Daoy (cell line): ENCODE results near the gene TRPV4. TPM values are rescaled to one million over a fixed set of nuclear protein-coding genes. Genes with fewer than 3 reads are reported as not detected.
A peak's percentile ranks its signal among the peaks of the same experiment; 100 is the strongest.

ENCODE experiments used
- DNase-seq: peaks from one replicate; pipeline ENCODE4 v3.0.0-alpha.2; 2015; ENCODE audit warnings: low read depth
- total RNA-seq: library from RNA; depleted of rRNA; stranded (reverse); fragments of >200 nt; shearing (Covaris generic); gene quantifications from 2 replicates; pipeline ENCODE4 v1.2.3, GENCODE V29; 2014

Gene TRPV4
- total RNA-seq, 1 experiment from 2014 or later, result 0.51 TPM

DNA sequence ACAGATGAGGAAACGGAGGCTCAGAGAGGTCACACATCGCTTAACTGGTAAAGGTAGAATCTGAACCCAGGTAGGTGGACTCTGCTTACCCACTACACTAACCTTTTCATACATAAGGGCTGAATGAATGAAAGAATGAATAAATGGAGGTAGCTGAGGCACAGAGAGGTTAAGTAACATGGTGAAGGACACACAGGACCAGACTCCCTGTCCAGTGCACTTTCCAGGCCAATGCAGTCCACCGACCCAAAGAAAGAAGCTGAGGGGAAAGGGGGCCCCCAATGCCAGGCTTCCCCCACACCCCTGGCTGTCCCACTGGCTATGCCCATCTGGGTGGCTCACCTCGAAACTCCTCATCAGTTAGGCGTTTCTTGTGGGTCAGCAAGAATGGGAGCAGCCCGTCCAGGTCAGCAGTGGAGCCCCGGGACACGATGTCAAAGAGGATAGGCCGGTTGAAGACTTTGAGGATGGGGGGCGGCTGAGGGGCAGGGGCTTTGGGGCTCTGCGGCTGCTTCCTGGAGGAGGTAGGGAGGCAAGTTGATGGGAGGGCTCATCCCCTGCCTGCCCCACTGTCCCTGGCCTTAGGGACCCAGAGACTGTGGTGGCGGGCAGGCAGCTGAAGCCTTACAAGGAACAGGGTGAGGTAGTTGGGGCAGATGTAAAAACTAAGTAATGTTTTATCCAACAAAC is 25.1 kb downstream of the TRPV4 start:
- no peak for DNase-seq

DNA sequence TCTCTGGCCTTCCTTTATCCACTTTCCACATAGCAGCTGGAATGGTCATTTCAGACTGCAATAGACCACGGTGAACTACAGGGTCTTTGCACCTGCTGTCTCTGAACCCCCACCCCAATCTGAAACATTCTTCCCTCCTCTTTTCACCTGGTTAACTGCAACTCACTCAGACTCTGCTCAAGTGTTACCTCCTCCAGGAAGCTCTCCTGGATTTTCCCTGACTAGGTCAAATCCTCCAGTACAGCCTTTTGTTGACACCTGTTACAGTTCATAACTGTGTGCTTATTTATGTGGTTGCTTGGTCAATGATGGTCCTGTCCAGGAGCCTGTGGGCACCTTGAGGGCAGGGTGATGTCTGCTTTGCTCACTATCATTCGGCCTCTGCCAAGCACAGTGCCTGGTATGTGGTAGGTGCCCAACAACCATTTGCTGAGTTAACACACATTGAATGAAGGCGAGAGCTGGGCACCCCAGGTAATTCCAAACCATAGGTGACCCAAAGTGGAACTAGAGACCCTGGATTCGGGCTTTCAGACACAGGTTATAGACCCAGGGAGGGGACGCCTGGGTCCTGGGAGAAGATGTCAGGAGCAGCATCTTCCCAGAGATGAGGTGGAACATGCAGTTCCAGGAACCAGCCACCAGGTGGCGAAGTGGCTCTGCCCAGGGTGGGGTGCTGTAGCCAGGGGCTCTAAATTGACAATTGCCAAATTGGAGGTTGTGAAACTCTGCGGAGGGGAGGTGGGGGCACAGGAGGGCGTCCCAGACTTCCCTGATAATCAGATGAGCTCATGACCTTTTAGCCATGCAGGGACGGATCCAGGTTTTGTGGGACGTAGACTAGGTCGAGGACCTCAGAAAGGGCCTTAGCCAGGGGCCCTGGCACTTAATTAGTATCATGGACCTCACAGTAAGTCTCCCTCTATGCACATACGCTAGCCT is 28.1 kb downstream of the TRPV4 start:
- peak; percentile 52 for DNase-seq

DNA sequence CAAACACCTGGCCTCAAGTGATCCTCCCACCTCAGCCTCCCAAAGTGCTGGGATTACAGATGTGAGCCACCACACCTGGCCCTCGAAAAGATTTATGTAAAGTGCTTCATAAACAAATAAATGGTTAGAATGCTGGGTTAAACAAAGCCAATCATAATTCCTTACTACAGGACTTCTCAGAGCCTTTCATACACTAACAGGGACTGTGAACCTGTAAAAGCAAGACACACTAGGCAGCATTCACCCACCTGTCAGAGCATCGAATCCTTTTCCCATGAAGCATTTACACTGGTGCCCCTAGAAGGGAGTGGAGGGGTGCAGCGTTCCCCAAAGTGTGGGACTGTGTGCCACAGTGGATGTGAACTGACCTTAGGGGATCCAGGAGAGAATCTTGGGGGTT is 29.5 kb downstream of the TRPV4 start:
- no peak for DNase-seq

DNA sequence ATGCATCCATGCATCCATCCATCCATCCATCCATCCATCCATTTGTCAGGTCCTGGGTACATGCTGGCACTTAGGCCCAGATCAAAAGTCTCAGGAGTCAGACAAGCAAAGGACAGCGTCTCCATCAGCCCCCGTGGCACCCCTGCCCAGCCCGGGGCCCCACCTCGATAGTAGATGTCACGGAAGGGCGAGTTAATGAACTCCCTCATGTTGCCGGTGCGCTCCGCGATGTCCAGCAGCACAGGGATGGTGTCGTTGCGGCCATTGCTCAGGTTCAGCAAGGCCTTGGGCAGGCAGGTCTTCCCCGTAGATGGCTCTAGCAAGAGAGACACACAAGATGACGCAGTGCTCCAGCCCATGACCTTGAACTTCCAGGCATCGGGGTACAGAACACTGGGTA is 30.4 kb downstream of the TRPV4 start:
- no peak for DNase-seq

DNA sequence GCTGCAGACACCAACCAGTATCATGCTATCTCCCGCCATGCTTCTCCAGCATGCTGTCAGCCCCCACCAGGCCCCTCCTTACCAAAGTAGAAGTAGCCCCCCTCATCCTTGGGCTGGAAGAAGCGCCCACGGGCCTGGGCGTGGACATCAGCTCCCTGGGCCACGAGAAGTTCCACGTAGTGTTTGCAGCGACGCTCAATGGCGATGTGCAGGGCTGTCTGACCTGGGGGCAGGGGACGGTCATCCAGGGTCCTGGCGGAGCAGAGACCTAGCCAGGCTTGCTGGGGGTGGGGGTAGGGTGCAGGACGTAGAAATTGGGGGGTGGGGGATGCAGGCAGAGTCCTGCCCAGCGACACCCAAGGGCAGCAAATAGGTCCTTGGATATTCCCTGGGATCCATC is 32.7 kb downstream of the TRPV4 start:
- DNase-seq, result no peak

DNA sequence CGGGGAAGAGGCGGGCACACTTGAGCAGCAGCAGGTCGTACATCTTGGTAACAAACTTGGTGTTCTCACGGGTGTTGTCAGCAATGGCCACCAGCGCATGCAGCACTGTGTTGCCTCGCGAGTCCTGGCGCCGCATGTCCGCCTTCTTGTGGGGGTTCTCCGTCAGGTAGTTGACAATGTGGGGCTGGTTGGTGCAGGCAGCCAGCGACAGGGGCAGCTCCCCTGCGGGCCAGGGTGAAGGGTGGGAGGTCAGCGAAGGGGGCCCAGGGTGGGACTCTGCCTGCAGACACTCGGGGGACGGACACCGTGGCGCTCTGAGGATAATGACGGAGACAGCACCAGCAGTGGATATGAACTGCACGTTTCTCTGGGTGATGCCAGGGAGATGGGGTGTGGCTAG is 34.5 kb downstream of the TRPV4 start:
- DNase-seq, result no peak

DNA sequence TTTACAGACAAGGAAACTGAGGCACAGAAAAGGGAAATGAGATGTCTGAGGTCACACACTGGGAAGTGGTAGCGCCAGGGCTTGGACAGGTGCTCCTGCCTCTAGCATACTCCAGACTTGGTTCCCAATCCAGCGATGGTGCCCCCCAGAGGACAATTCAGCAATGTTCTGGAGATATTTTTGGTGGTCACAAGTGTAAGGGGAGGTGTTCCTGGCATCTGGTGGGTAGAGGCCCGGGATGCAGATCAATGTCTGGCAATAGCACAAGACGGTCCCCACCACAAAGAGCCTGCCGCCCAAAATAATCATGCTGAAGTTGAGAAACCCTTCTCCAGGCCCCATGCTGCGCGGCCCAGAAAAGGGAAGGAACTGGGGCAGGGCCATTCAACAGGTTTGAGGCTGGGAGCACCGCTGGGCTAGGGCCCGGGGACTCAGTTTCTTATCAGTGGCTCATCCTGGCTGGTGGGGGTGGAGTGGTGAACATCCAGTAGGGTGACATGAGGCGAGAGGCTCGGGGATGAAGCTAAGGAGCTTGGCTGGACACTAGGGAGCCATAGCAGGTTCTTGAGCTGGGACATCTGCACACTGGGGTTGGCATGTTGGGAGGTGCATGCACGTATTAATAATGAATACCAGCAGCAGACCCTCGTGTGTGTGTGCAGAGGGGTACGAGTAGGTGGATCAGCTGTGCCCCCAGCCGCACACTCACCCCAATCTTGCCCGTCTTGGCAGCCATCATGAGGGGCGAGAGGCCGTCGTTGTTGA is 35.1 kb downstream of the TRPV4 start:
- no peak for DNase-seq

DNA sequence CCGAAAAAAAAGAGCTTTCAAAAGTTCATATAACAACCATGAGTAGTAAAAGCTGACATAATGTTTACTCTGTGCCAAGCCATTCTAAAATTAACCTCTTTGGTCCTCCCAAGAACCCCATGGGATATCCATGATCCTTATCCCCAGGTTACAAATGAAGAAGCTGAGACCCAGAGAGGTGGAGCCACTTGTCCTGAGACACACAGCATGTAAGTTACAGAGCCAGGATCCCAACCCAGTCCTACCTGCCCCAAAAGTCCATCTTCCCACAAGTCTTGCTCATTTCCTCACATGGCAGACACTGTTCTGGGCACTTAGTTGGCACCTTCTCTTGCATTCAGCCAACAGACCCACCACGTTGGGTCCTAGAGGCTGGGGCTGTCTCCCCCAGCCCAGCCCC is 37.1 kb downstream of the TRPV4 start:
- no peak for DNase-seq

DNA sequence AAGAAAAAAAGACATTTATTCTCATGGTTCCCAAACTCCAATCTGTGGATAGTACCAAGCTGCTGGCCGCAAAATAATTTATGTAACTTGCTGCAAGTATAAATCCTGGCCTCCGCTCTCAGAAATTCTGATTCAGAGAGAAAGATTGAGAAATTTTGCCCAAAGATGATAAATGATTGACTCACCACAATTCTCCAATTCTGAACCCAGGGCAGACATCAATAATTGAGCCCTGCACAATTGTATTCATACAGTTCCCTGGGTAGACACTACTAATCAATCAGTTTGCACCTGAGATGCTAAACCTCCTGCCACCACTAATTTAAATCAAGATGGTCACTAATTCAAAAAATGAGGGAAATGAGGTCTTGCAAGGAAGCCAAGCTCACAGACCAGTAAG is 38.2 kb downstream of the TRPV4 start:
- no peak for DNase-seq

DNA sequence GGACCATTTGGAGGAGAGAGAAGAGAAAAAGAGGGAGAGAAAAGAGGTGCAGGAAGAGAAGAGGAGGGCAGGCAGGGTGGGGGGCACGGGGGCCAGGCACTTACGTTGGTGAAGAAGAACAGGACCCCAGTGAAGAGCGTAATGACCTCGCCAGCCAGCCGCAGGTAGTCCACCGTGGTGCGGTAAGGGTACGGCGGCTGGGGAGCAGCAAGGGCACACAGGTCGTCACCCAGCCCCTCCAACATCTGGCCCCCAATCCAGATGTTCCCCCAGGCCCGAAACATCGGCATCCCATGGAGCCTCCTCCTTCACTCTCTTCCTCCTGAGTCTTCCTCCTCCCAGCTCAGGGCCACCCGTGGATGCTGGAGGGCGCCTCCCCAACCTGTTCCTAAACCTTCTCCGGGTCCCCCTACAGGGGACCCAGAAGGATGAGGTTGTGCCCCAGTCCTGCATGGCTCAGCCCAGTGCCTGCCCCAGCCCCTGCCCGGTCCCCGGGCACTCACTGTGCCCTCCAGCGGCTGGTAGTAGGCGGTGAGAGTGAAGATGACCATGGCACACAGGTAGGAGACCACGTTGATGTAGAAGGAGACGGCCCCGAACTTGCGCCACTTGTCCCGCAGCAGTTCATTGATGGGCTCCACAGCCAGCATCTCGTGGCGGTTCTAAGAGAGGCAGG is 39.2 kb downstream of the TRPV4 start:
- no peak for DNase-seq

DNA sequence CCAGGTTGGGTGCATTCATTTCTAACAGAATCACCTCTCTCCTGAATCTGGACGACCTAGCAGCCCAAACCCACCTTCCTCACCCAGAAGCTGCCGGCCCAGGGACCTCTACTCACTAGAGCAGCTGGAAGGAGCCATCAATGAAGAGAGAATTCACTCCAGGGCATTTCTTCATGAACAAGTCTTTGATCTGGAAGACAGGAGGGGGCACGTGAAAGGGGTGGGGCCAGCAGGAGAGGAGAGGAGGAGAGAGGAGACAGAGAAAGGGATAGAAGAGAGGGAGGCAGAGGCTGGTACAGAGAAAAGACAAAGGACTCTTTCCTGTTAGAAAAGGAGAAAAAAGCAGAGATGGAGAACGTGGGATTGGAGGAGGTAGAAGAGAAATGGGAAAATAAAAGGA is 39.8 kb downstream of the TRPV4 start:
- DNase-seq, result no peak

DNA sequence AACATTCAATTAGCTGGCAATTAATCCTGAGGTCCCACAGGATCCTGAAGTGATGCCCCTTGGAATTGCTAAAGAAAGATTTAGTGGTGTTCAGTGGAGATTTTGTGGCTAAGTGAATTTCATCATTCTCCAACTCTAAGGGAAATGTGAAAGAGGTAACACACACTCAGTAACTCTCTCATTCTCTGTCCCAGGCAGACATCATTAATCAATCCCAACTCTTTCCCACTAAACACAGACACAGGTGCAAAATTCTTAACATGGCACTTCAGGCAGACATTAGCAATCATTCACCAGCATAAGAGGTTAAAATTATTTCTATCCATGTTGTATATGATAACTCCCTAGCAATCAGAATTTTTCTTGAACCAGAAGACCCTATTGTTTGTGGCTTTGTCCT is 40.2 kb downstream of the TRPV4 start:
- no peak for DNase-seq

DNA sequence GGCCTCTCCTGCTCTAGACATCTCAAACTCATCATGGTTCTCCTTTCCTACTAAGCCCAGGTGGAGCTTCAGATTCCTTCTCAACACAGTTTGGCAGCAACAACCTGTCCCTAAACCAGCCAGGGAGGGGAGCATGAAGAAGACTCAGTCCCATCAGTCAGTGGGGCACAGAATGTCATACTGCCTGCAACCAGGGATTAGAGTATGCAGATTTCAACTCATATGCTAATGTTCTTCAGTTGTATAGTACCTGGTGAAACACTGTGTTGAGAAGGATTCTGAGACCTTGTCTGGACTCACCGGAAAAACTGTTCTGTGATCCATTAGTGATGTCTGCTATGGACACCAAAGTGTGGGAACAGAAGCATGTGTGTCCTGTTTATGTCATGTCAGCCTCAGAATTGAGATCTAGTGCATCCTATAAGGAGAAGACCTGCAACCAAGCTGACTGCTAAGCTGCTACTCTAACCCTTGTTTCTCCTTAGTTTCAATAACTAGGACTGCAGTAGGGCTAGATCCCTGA is 43.6 kb downstream of the TRPV4 start:
- DNase-seq, result no peak

DNA sequence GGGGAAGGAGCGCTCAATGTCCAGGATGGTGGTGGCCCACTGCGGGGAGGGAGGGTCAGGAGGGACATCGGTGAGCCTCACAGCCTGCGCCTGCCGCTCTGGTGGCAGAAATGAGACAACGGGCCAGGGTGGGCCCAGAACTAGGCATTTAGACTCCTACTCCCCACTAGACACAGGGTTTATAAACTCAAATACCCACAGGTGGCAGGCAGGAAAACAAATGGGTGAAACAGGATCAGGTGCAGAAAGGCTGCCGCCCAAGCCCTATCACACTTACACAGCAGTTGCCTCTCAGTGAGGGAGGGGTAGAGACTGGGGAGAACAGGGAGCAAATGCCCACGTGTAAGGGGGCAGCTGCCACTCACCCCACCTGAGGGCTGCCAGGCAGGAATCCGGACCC is 46.4 kb downstream of the TRPV4 start:
- DNase-seq, result no peak

DNA sequence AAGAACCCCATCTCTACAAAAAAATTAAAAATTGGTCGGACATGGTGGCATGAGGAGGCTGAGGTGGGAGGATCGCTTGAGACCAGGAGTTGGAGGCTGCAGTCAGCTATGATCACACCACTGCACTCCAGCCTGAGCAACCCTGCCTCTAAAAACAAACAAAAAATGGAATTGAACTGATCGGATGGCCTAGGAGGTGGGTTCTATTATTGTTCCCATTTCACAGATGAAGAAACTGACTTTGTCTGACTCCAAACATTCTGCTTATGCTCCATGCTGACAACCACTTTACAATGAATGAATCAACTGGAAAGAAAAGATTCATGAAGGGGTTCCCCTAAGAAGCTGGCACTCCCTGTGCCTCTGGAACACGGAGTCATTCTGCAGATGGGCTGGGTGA is 47.3 kb downstream of the TRPV4 start:
- no peak for DNase-seq

DNA sequence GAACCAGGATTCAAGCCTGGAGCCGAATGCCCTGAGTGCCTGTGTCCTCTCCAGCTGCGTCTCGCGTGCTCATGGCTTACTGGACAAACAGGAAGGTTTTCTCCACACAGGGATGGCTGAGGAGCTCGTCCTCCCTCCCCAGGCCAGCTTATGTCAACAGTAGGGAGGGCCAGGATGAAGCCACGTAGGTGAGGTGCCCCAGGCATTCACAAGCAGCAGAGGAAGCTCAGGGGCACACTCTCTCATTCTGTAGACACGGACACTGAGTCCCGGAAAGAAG is 49.3 kb downstream of the TRPV4 start:
- DNase-seq, result no peak

DNA sequence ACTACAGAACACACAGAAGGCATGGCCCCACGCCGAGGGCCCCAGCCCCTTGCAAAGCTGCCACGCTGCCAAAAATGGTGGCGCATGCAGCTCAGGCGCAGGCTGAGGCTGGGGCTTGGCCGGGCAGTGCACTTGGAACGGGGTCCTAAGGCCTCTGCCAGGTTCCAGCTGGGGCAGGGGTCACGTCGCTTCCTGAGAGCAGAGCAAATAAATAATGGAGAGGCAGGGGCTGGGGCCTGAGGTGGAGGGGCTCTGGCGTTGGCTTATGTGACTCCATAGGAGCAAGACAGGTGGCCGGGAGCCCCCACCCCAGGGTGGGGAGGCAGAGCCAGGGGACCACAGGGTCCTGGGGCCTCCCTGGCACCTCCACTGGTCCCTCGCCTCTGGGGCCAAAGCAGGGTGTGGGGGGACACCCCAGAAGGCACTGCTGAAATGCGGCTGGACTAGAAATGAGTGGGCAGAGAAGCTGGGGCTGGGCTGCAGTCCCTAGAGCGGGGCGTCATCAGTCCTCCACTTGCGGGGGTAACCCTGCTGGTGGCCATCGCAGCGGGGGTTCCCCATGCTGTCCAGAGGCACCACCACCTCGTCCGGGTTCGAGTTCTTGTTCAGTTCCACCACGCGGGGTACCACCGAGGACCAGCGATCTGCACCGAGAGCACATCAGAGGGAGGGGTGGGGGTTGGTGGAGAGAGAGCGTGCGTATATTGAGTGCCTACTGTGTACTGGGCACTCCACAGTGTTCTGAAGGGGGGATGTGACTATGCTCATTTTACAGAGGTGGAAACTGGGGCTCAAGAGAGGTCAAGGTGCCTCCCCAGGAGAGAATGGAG is 49.8 kb downstream of the TRPV4 start:
- no peak for DNase-seq

DNA sequence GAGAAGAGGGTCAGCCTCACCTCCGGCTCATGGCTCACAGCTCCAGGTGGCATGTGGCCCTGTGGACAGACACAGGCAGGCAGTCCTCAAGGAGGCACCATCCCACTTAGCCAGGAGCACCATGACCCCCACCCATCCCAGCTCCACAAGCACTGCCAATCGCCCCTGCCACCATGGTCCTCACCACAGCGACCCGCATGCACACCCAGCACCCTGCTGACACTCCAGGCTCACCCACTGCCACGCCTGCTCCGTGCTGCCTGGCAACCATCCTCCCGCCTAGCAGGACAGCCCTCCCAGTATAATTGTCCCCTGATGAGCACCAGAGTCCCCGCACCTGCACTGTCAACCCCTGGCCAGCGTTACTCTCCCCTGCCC is 50.9 kb downstream of the TRPV4 start:
- DNase-seq, result no peak

DNA sequence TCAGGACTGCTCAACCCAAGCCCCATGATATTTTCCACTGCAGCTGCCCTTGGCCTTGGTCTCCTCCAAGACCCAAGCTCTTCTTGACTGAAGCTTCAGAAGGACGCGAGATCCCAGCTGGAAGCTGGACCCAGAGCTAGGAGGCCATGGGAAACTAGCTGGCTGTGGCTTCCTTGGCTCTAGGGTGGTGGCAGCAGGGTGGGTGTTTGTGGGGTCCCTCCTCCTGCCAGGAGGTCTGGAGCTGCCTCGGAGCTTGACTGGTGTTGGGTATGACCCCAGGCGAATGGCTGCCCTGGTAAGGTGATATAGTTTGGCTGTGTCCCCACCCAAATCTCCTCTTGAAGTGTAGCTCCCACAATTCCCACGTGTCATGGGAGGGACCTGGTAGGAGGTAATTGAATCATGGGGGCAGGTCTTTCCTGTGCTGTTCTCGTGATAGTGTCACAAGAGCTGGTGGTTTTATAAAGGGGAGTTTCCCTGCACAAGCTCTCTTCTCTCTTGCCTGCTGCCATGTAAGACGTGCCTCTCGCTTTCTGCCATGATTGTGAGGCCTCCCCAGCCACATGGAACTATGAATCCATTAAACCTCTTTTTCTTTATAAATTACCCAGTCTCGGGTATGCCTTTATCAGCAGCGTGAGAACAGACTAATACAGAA is 51.4 kb downstream of the TRPV4 start:
- no peak for DNase-seq

DNA sequence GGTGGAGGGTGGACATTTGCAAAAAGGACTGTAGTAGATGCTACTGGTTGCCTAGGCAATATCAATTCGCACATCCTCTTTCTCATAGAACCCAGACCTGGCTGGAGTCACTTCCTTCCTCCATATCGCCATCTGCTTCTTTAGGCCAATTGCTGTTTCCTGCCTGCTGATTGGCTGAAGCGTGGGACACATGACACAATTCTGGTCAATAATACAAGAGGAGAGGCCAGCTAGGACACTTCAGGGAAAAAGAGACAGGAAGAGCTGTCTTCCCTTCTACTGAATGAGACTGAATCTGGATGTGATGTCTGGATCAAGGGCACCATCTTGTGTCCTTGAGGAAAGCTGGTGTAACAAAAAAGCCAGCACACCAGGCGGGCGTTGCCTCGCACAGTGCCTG is 53.8 kb downstream of the TRPV4 start:
- DNase-seq, result no peak

DNA sequence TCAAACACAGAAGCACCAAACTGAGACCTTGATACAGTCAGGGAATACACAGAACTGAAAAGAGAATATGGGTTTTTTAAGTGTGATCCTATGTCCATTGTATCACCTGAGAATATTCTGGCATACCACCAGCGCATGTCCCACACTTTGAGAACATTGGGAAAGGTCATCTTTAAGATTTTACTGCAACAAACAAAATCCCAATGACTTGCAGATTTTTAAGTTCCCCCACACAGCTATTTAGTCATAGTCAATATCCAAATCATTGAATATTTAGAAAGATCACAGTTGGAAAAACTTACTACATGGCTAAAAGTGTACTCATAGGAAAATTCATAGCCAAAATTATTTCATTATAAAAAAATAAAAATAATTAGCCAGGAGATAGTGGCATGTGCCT is 54.5 kb downstream of the TRPV4 start:
- no peak for DNase-seq
